NCI-H2171 (cell line): Measurements from ENCODE around the gene PPP1R2B.
"Not testable (repeated sequence)": the region's sequence is repeated elsewhere in the genome, so short reads cannot be mapped to it uniquely, and the experiment has no call there.

ENCODE experiments used
- DNase-seq: peaks from one replicate; lab custom pipeline; 2025; lab: John Stamatoyannopoulos, UW

PPP1R2B gene

GRCh38 chr5:156850206-156850751 is at the start of gene PPP1R2B:
Gene PPP1R2B (plus strand): TSS chr5:156850295. CDS start chr5:156850563, 268 bp downstream.
- no peak for DNase-seq

- DNase-seq, result no peak
Observed at GRCh38 chr5:156800929-156801328, 49.2 kb upstream of the PPP1R2B start.

- DNase-seq, result no peak
Observed at GRCh38 chr5:156802501-156802900, 47.6 kb upstream of the PPP1R2B start.

GRCh38 chr5:156803404-156803803 is 46.7 kb upstream of the PPP1R2B start:
- no peak for DNase-seq

GRCh38 chr5:156812959-156813358 is 37.1 kb upstream of the PPP1R2B start:
- no peak for DNase-seq

GRCh38 chr5:156815988-156816599 is 34.0 kb upstream of the PPP1R2B start:
- DNase-seq, result no peak

- DNase-seq, result no peak
Observed at GRCh38 chr5:156819537-156819936, 30.6 kb upstream of the PPP1R2B start.

- DNase-seq, result peak; percentile 21
Observed at GRCh38 chr5:156819967-156820581, 30.0 kb upstream of the PPP1R2B start.

GRCh38 chr5:156824241-156824640 is 25.9 kb upstream of the PPP1R2B start:
- no peak for DNase-seq

GRCh38 chr5:156824800-156825199 is 25.3 kb upstream of the PPP1R2B start:
- peak; percentile 5 for DNase-seq

- DNase-seq, result no peak
Observed at GRCh38 chr5:156825688-156826087, 24.4 kb upstream of the PPP1R2B start.

GRCh38 chr5:156826150-156826549 is 23.9 kb upstream of the PPP1R2B start:
- no peak for DNase-seq

GRCh38 chr5:156834916-156835315 is 15.2 kb upstream of the PPP1R2B start:
- no peak for DNase-seq

- no peak for DNase-seq
Observed at GRCh38 chr5:156835905-156836304, 14.2 kb upstream of the PPP1R2B start.

- no peak for DNase-seq
Observed at GRCh38 chr5:156836846-156837245, 13.2 kb upstream of the PPP1R2B start.

- DNase-seq, result no peak
Observed at GRCh38 chr5:156838961-156839360, 11.1 kb upstream of the PPP1R2B start.

GRCh38 chr5:156841737-156842136 is 8.4 kb upstream of the PPP1R2B start:
- DNase-seq, result no peak

- no peak for DNase-seq
Observed at GRCh38 chr5:156846914-156847313, 3.2 kb upstream of the PPP1R2B start.

GRCh38 chr5:156848447-156848846 is 1.6 kb upstream of the PPP1R2B start:
- not testable (repeated sequence) for DNase-seq

- no peak for DNase-seq
Observed at GRCh38 chr5:156851880-156852279, 1.8 kb downstream of the PPP1R2B start.

- DNase-seq, result not testable (repeated sequence)
Observed at GRCh38 chr5:156853055-156853454, 3.0 kb downstream of the PPP1R2B start.

- no peak for DNase-seq
Observed at GRCh38 chr5:156865427-156865826, 15.3 kb downstream of the PPP1R2B start.

- no peak for DNase-seq
Observed at GRCh38 chr5:156870498-156870839, 20.4 kb downstream of the PPP1R2B start.

- no peak for DNase-seq
Observed at GRCh38 chr5:156871212-156871611, 21.1 kb downstream of the PPP1R2B start.
